Esophagus squamous epithelium (tissue), 5 donors: ENCODE measurements around the gene DNM3. TPM values are rescaled to one million over a fixed set of nuclear protein-coding genes. Genes with fewer than 3 reads are reported as not detected.

Source experiments
- DNase-seq: peaks from one replicate; lab custom pipeline; 2025; lab: John Stamatoyannopoulos, UW
- H3K27ac ChIP-seq, 4 donors: fragments of 200-600 bp; sonication (generic); one replicate each; pipeline ENCODE4 v1.5.1; 2016 to 2019; ENCODE audit warnings: mild to moderate bottlenecking in 1 of 4
- H3K27me3 ChIP-seq, 4 donors: fragments of 200-600 bp; sonication (generic); 1 replicate in 3 of 4; 2 replicates in 1 of 4; pipeline versions ENCODE4 v1.5.1 to v1.6.0; 2017 to 2021; ENCODE audit warnings: antibody characterized with exemption in 1 of 4
- H3K36me3 ChIP-seq, 3 donors: fragments of 200-600 bp; sonication (generic); one replicate each; pipeline ENCODE4 v1.5.1; 2016 to 2019
- H3K4me1 ChIP-seq, 3 donors: fragments of 200-600 bp; sonication (generic); one replicate each; pipeline ENCODE4 v1.5.1; 2017 to 2019
- H3K4me3 ChIP-seq, 4 donors: fragments of 200-600 bp; sonication (generic); 1 replicate in 3 of 4; 2 replicates in 1 of 4; pipeline ENCODE4 v1.5.1; 2016 to 2019; ENCODE audit warnings: mild to moderate bottlenecking in 2 of 4, moderate library complexity in 1 of 4
- H3K9me3 ChIP-seq, 3 donors: fragments of 200-600 bp; sonication (generic); one replicate each; pipeline ENCODE4 v1.5.1; 2016 to 2019
- CTCF ChIP-seq, 6 experiments: fragments of 450-650 bp in 4 of 6; fragments of 200-600 bp in 2 of 6; sonication (generic) in 2 of 6; IDR thresholded peaks; one replicate each; pipeline ENCODE4 v1.5.1; 2016 to 2019; ENCODE audit warnings: antibody characterized with exemption in 6 of 6, mild to moderate bottlenecking in 4 of 6, moderate library complexity in 4 of 6
- POLR2A ChIP-seq, 4 donors: fragments of 450-650 bp; IDR thresholded peaks; one replicate each; pipeline ENCODE4 v1.6.1; 2017; ENCODE audit warnings: antibody characterized with exemption in 4 of 4, mild to moderate bottlenecking in 4 of 4, moderate library complexity in 3 of 4
- WGBS, 2 donors: methylation state at CpG; one replicate each; pipeline ENCODE4 v1.1.5; 2018; 5-methylcytosine and 5-hydroxymethylcytosine counted together
- intact Hi-C: fragments of 100-400 bp; cut with DNase I; formaldehyde crosslinking; loops from one replicate; pipeline ENCODE4 v1.15.0; 2022
- total RNA-seq, 4 donors: library from RNA; depleted of rRNA; stranded (reverse); fragments of >200 nt; gene quantifications; one replicate each; pipeline ENCODE4 v1.1.0, GENCODE V29; 2016
- donor health status: DM: yes; HTN: yes; CAD: no.

The DNM3 gene
- total RNA-seq, 4 donors from 2014 or later: 0.91 to 3.2 (median 1.8) TPM

- 82 to 84% methylated on average over 5 of the region's 5 CpGs for WGBS, 2 donors
- H3K9me3 ChIP-seq: no peaks in the 10 kb centered on the region
- TF ChIP-seq CTCF (IDR thresholded peaks at IDR 0.05): no peak
- no peak for TF ChIP-seq POLR2A (IDR thresholded peaks at IDR 0.05)
- H3K27ac ChIP-seq: no peak overlapping the region
- H3K4me1 ChIP-seq: no peaks in the 10 kb centered on the region
- no peak for DNase-seq
- no peaks in the 10 kb centered on the region for H3K36me3 ChIP-seq
- intact Hi-C loops: no loop called here
- no peak overlapping the region for H3K4me3 ChIP-seq
- H3K27me3 ChIP-seq: no peaks in the 10 kb centered on the region
Observed at GRCh38 chr1:171873664-171874063, 32.4 kb downstream of the DNM3 start.

GRCh38 chr1:171877701-171878100, 36.4 kb downstream of the DNM3 start:
- WGBS, 2 donors: 35 to 45% methylated on average over 3 of the region's 3 CpGs
- no peak for DNase-seq
- no peaks in the 10 kb centered on the region for H3K4me1 ChIP-seq
- intact Hi-C loops: no loop called here
- H3K27me3 ChIP-seq: no peaks in the 10 kb centered on the region
- H3K27ac ChIP-seq: no peak overlapping the region
- H3K36me3 ChIP-seq: no peaks in the 10 kb centered on the region
- no peaks in the 10 kb centered on the region for H3K9me3 ChIP-seq
- no peak for TF ChIP-seq CTCF (IDR thresholded peaks at IDR 0.05)
- no peak for TF ChIP-seq POLR2A (IDR thresholded peaks at IDR 0.05)
- no peak overlapping the region for H3K4me3 ChIP-seq

- H3K36me3 ChIP-seq: no peaks in the 10 kb centered on the region
- H3K4me3 ChIP-seq: no peak overlapping the region
- no peaks in the 10 kb centered on the region for H3K9me3 ChIP-seq
- H3K27me3 ChIP-seq: no peaks in the 10 kb centered on the region
- H3K4me1 ChIP-seq: no peaks in the 10 kb centered on the region
- DNase-seq: no peak
- intact Hi-C loops: no loop called here
- 89 to 95% methylated on average over 2 to 4 of the region's 4 CpGs for WGBS, 2 donors
- TF ChIP-seq CTCF (IDR thresholded peaks at IDR 0.05) (no peak), POLR2A (IDR thresholded peaks at IDR 0.05) (no peak)
- no peak overlapping the region for H3K27ac ChIP-seq
Observed at GRCh38 chr1:171879556-171879955, 38.3 kb downstream of the DNM3 start.

GRCh38 chr1:171881442-171881841, 40.1 kb downstream of the DNM3 start:
- 17 to 43% methylated on average over 1 of the region's 1 CpG for WGBS, 2 donors
- Histone ChIP-seq H3K4me3 (no peak overlapping the region), H3K27ac (no peak overlapping the region), H3K9me3 (no peaks in the 10 kb centered on the region), H3K36me3 (no peaks in the 10 kb centered on the region), H3K4me1 (no peaks in the 10 kb centered on the region), H3K27me3 (no peaks in the 10 kb centered on the region)
- TF ChIP-seq CTCF (IDR thresholded peaks at IDR 0.05): no peak
- no peak for TF ChIP-seq POLR2A (IDR thresholded peaks at IDR 0.05)
- DNase-seq: no peak
- intact Hi-C loops: no loop called here

- TF ChIP-seq CTCF (IDR thresholded peaks at IDR 0.05): no peak
- no peak for TF ChIP-seq POLR2A (IDR thresholded peaks at IDR 0.05)
- Histone ChIP-seq H3K27ac (no peak overlapping the region), H3K4me1 (no peaks in the 10 kb centered on the region), H3K4me3 (no peak overlapping the region), H3K36me3 (no peaks in the 10 kb centered on the region), H3K9me3 (no peaks in the 10 kb centered on the region), H3K27me3 (no peaks in the 10 kb centered on the region)
- WGBS, 2 donors: 58 to 75% methylated on average over 4 of the region's 4 CpGs
- intact Hi-C loops: no loop called here
- no peak for DNase-seq
Observed at GRCh38 chr1:171883849-171884248, 42.6 kb downstream of the DNM3 start.
